GM12878 (cell line): ENCODE measurements around the gene NSL1.

Experiments
- CBFB ChIP-seq: IDR thresholded peaks from 2 replicates; pipeline ENCODE4 v1.6.1; 2016; ENCODE audit warnings: antibody characterized with exemption, low read depth
- CEBPB ChIP-seq, 2 experiments: fragments of 150-350 bp in 1 of 2; IDR thresholded peaks; 2 replicates each; pipeline ENCODE4 v1.6.1; 2012 to 2014; ENCODE audit warnings: low read depth in 2 of 2, low read length in 2 of 2, borderline replicate concordance in 1 of 2, inconsistent platforms in 1 of 2
- EZH2 ChIP-seq: IDR thresholded peaks from 2 replicates; pipeline ENCODE4 v1.6.1; 2012; ENCODE audit warnings: low read depth, mild to moderate bottlenecking, control low read depth, inconsistent platforms, low read length, borderline replicate concordance; ENCODE audit not compliant: control insufficient read depth
- MEF2A ChIP-seq: IDR thresholded peaks from 2 replicates; pipeline ENCODE4 v1.6.1; 2011; ENCODE audit warnings: low read depth, mild to moderate bottlenecking, low read length, moderate library complexity; ENCODE audit not compliant: insufficient read depth
- MLLT1 ChIP-seq: fragments of 450-650 bp; IDR thresholded peaks from 2 replicates; pipeline ENCODE4 v1.6.1; 2016; ENCODE audit warnings: mild to moderate bottlenecking
- NBN ChIP-seq: fragments of 450-650 bp; IDR thresholded peaks from 2 replicates; pipeline ENCODE4 v1.6.1; 2016
- REST ChIP-seq: IDR thresholded peaks from 2 replicates; pipeline ENCODE4 v1.6.1; 2012; ENCODE audit warnings: mild to moderate bottlenecking, low read depth, low read length
- SREBF1 ChIP-seq: IDR thresholded peaks from 2 replicates; pipeline ENCODE4 v1.6.1; 2012; ENCODE audit warnings: mild to moderate bottlenecking, low read length
- TCF12 ChIP-seq: IDR thresholded peaks from 2 replicates; pipeline ENCODE4 v1.6.1; 2011; ENCODE audit warnings: low read depth, mild to moderate bottlenecking, low read length
- ZNF274 ChIP-seq: IDR thresholded peaks from one replicate; pipeline ENCODE4 v1.8.0; 2011; ENCODE audit not compliant: insufficient read length, insufficient read depth
- TF ChIP-seq, protein P1 (sequence below): IDR thresholded peaks from 2 replicates; pipeline ENCODE4 v1.6.1; 2011; ENCODE audit warnings: low read depth, mild to moderate bottlenecking, low read length, moderate library complexity, borderline replicate concordance; ENCODE audit errors: extremely low read depth
- TF ChIP-seq, protein P2 (sequence below), 3 experiments: IDR thresholded peaks in 2 of 3; conservative IDR thresholded peaks in 1 of 3; 2 replicates each; pipeline ENCODE4 v1.5.1; 2011; ENCODE audit warnings: low read depth in 3 of 3, low read length in 3 of 3, mild to moderate bottlenecking in 3 of 3, control low read depth in 2 of 3, moderate library complexity in 2 of 3, inconsistent platforms in 1 of 3, mixed read lengths in 1 of 3; ENCODE audit not compliant: control insufficient read depth in 2 of 3, insufficient read depth in 1 of 3; ENCODE audit errors: extremely low read depth in 1 of 3
- TF ChIP-seq, protein P3 (sequence below): fragments of 450-650 bp; IDR thresholded peaks from 2 replicates; pipeline ENCODE4 v1.6.1; 2016; ENCODE audit warnings: mild to moderate bottlenecking

GRCh38 chr1:212696721-212697331 is 94.8 kb downstream of the NSL1 start:
- TF ChIP-seq, protein P1, sequence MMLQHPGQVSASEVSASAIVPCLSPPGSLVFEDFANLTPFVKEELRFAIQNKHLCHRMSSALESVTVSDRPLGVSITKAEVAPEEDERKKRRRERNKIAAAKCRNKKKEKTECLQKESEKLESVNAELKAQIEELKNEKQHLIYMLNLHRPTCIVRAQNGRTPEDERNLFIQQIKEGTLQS, result no peak
- TF ChIP-seq CEBPB (IDR thresholded peaks at IDR 0.05; ENCODE audit: borderline replicate concordance in 1 of 2, low read depth in 2 of 2, low read length in 2 of 2) (no peak), CBFB (no peak), MLLT1 (no peak), SREBF1 (no peak), MEF2A (no peak), EZH2 (no peak), TCF12 (no peak), REST (no peak), ZNF274 (no peak), NBN (no peak)
- TF ChIP-seq, protein P2, sequence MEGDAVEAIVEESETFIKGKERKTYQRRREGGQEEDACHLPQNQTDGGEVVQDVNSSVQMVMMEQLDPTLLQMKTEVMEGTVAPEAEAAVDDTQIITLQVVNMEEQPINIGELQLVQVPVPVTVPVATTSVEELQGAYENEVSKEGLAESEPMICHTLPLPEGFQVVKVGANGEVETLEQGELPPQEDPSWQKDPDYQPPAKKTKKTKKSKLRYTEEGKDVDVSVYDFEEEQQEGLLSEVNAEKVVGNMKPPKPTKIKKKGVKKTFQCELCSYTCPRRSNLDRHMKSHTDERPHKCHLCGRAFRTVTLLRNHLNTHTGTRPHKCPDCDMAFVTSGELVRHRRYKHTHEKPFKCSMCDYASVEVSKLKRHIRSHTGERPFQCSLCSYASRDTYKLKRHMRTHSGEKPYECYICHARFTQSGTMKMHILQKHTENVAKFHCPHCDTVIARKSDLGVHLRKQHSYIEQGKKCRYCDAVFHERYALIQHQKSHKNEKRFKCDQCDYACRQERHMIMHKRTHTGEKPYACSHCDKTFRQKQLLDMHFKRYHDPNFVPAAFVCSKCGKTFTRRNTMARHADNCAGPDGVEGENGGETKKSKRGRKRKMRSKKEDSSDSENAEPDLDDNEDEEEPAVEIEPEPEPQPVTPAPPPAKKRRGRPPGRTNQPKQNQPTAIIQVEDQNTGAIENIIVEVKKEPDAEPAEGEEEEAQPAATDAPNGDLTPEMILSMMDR (IDR thresholded peaks at IDR 0.05 in 2 of 3, conservative IDR thresholded peaks at IDR 0.05 in 1 of 3; ENCODE audit: control insufficient read depth in 2 of 3, extremely low read depth in 1 of 3, insufficient read depth in 1 of 3, low read depth in 3 of 3, low read length in 3 of 3), result no peak
- TF ChIP-seq, protein P3, sequence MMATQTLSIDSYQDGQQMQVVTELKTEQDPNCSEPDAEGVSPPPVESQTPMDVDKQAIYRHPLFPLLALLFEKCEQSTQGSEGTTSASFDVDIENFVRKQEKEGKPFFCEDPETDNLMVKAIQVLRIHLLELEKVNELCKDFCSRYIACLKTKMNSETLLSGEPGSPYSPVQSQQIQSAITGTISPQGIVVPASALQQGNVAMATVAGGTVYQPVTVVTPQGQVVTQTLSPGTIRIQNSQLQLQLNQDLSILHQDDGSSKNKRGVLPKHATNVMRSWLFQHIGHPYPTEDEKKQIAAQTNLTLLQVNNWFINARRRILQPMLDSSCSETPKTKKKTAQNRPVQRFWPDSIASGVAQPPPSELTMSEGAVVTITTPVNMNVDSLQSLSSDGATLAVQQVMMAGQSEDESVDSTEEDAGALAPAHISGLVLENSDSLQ, result no peak
